GM19043 (cell line): Measurements from ENCODE around the gene GALNT10.

Source experiments
- ATAC-seq: cut with Tn5 transposase; IDR thresholded peaks from one replicate; pipeline ENCODE4 v1.9.1; 2021; ENCODE audit warnings: low read depth; ENCODE audit not compliant: unreplicated experiment

Gene GALNT10

GRCh38 chr5:154369682-154370081, 179.1 kb downstream of the GALNT10 start:
- no peak for ATAC-seq

GRCh38 chr5:154370119-154370518, 179.6 kb downstream of the GALNT10 start:
- no peak for ATAC-seq

- ATAC-seq = no peak
Observed at GRCh38 chr5:154370813-154371212, 180.3 kb downstream of the GALNT10 start.

DNA sequence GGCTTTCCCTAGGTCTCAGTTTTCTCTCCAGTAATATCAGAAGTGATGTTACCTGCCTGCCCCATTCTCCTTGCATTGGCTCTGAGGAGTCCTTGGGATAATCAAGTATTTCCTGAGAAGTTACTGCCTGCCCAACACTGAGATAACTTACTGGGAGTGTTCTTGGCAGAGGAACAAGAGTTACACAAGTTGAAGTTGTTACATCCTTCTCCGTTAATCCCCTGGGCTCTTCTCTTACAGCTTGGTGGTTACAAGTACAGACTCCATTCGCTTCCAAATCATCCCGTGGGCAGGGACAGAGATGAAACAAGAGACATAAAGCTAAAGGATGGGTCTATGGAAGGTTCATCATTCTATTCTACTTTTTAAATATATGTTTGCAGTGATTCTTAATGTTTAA, 181.2 kb downstream of the GALNT10 start:
- no peak for ATAC-seq

DNA sequence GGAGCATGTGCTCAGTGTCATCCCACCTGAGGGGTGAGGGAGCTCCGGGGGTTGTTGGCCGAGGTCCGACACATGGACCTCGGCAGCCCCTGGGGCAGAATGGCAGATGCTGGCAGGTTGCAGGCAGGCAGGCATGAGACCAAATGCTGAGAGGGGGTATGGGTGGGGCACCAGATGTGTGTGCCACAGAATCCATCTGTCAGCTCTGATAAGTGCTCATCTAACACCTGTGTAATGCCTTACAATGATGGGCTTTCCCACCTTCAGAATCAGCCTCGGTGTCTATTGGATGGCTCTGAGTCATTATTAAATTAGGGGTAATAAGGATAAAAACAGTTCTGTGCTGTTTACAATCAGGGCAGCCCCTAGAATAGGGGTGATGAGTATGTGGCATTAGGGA, 182.1 kb downstream of the GALNT10 start:
- ATAC-seq = no peak

GRCh38 chr5:154373326-154373725, 182.8 kb downstream of the GALNT10 start:
- no peak for ATAC-seq

DNA sequence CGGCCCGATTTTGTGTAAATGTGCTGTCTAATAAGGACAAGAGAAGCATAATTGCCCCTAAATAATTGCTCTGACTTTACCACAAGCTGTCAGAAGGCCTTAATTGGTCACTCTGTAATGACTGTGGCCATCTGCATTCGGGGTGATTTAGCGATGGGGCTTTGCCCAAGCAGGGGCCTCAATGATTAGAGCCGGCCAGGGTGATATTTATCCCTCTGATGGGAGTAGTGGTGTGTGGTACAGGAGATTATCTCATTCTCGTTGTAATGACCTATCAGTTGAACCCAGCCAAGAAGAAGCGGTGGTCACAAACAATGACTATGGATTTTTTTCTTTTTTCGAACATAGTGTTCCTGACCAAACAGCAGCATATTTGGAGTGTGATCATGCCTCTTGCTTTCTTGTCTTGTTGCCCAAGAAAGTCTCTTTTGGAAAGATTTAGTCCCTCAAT, 183.2 kb downstream of the GALNT10 start:
- no peak for ATAC-seq

DNA sequence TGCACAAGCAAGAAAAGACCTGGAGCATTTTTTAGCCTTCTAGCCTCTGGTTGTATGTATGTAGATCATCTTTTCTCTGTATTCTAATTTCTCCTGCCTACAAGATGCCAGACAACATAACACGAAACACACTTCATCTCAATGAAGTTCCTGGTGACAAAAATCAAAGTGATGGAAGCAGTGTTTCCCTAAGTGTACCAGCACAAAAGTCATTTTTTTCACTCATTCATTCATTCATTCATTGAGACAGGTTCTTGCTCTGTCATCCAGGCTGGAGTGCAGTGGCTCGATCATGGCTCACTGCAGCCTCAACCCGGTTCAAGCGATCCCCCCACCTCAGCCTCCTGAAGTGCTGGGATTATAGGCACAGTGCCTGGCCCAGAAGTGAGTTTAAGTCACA, 183.7 kb downstream of the GALNT10 start:
- ATAC-seq = no peak

GRCh38 chr5:154375329-154376008, 184.9 kb downstream of the GALNT10 start:
- no peak for ATAC-seq

GRCh38 chr5:154376481-154376880, 185.9 kb downstream of the GALNT10 start:
- ATAC-seq = no peak

DNA sequence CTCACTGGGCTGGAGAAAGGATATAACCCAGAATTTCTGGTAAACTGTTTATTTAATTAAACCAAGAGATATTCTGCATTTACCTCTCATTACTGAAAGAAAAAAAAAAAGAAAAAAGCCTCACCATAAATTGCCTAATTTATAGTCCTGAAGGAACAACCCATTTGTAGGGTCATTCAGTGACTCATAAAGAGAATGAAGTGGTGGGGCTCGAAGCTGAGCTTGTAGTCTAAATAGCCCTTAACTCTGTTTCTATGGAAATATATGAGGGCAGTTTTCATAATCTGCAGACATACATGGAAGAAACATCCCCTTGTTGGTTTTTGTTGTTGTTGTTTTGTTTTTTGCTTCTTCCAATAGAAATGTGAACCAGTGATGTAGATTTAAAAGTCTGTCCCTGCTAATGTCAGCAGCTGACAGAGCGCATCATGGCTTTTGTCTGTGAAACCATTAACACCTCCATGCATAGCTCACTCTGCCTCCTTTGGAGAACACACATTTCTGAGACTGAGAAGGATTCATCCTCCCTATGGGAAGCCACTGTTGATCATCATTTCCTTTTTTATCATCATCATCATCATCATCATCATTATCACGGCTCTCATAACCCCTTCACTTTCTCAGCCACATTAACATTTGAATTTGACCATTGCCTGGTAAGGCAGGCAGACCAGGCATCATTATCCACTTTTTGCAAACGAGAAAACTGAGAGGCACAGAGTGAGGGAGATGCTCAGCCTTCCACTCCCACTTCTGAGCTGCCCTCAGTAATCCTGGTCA, 187.4 kb downstream of the GALNT10 start:
- ATAC-seq = no peak

GRCh38 chr5:154380263-154380662, 189.7 kb downstream of the GALNT10 start:
- ATAC-seq = no peak

DNA sequence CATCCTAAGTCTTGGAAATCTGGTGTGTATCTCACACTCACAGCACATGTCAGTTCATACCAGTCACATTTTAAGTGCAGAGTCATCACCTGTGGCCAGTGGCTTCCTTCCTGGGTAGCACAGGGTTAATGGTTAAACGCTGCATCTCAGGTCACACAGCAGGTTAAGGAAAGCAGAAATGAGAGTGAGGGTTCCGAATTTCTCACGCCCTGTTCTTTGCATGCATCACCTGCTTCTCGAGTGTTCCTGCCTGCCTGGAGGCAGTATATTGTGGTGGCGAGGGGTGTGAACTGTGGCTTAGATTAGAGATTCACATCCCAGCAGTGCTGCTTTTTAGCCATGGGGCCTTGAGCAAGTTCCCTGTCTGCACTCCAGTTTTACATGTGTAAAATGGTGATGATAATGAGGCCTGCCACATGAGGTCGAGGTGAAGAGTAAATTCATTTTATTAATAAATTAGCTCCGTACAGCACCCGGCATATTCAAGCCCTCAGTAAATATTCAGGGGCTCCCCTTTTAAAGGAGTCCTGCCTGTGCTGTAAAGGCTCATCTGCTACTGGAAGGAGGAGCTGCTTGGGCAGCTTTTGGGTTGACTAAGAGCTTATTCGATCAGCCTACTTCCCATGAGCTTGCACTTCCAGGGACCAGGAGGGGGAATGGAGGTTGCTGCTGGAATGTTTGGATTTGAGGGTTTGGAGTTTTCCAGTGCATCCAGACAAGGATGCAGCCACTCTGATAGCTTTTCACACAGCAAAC, 194.1 kb downstream of the GALNT10 start:
- peak; percentile 99 for ATAC-seq

GRCh38 chr5:154385236-154385512, 194.6 kb downstream of the GALNT10 start:
- ATAC-seq = no peak

- no peak for ATAC-seq
Observed at GRCh38 chr5:154386952-154387629, 196.6 kb downstream of the GALNT10 start.

DNA sequence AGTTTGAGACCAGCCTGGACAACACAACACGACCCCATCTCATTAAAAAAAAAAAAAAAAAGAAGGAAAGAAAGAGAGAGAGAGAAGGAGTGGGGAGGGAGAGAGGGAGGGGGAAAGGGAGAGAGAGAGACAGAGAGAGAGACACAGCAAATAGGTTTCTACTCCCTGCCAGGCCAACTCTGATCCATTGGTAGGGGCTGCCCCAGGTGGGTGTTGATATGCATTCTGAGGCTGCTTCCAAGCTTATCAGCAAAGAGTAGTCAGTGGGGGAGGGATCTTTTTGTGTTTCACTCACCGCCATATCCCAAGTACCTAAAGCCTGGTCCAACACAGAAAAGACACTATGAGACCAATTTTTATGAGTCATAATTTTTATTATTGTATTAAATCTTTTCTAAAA, 198.3 kb downstream of the GALNT10 start:
- no peak for ATAC-seq

DNA sequence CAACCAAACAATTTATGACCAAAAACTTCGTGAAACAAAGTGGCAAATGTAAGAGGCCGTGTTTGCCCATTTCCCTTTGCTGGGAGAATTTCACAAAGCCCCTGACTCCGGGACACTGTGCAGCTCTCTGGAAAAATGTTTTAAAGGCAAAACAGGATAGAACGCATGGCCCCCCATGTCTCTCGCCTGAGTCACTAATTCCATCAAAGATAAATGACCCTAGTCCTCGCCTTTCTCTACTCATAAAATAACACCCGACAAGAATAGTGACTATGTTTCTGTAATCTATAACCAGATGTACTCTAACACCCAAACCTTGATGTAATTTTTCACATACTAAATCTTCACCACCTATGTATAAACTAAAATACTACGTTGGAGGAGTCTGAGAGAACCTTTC, 199.6 kb downstream of the GALNT10 start:
- no peak for ATAC-seq

DNA sequence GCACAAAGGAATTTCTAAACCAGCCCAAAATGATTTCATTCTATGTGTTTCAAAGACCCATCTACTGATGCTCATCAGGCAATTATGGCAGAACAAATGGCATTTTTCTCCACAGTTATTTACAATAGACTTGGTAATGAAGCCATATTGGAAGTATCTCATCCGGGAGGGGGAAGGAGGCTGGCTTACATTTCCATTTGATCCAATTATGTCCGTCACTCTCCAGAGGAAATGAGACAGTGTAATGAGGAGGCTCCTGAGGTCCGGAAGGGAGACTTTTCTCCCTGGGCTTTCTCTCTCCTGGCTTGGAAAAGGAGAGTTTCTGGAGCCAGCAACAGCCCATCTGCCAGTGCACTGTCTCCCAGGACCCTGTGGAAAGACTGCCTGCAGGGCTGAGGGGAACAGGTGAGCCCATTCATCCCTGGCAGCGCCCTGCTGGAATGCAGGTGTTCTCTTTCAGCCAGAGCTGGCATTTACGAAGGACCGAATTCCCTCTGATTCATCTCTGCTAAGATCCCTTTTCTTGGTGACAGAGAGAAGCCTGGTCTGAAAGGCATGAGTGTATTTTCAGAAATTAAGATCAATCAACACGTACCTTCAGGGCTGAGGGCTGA, 200.3 kb downstream of the GALNT10 start:
- no peak for ATAC-seq

GRCh38 chr5:154391788-154392187, 201.3 kb downstream of the GALNT10 start:
- no peak for ATAC-seq

DNA sequence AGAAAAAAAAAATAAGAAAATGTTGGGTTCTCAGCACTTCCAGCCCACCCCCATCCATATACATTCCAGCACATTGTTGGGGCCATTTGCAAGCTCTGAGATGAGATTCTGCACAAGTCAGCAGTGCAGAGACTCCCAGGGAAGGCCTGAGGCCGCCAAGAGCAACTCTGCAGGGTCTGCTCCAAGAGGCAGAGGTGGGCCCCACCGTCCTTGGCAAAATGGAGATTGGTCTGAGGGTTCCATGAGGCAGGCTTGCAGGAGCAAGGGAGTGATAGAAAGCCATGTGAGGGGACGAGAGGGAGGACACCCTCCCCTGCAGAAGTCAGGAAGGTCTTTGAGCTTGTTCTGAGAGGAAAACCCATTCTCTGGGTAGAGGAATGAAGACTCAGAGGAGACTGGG, 203.3 kb downstream of the GALNT10 start:
- no peak for ATAC-seq

DNA sequence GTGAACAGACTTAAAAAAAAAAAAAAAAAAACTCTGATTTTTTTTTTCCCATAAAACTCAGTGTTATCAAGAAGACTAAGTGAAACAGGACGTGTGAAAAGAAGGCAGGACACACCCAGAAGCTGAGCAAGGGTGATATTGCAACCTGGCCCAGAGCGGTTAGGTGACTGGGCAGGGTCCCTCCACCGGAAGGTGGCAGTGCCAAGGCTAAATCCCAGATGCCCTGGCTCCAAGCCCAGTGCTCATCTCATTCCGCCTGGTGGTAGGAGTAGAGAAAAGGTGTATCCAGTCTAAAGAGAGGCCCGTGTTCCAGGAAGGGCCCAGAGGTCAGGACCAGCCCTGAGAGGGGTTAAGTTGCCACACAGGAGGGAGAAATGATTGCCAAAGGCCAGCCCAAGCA, 203.8 kb downstream of the GALNT10 start:
- no peak for ATAC-seq
